PC-9 (cell line): ENCODE results near the gene NAPSA. TPM values are rescaled to one million over a fixed set of nuclear protein-coding genes. Genes with fewer than 3 reads are reported as not detected.

ENCODE experiments used
- BruUV-seq: library from RNA; stranded (reverse); fragments of 400-500 nt; replicated peaks from 2 replicates; lab custom pipeline; 2021; lab: Mats Ljungman, UMichigan
- CTCF ChIA-PET: fragments of 300-600 bp; sonication (Branson Sonifier 250); formaldehyde crosslinking; loops from one replicate; lab custom pipeline; 2022; ENCODE audit warnings: antibody characterized with exemption; lab: Charles Lee
- POLR2A ChIA-PET: fragments of 300-600 bp; sonication (Branson Sonifier 250); formaldehyde crosslinking; loops from one replicate; lab custom pipeline; 2022; ENCODE audit warnings: antibody characterized with exemption; ENCODE audit not compliant: unreplicated experiment; lab: Charles Lee
- DNase-seq, 2 experiments: peaks; one replicate each; pipeline versions ENCODE4 v3.0.0 to v3.0.0-alpha.2; 2015 to 2022; ENCODE audit warnings: mixed read lengths in 1 of 2
- H2AFZ ChIP-seq: fragments of 200-600 bp; sonication (generic); 2 replicates; pipeline ENCODE4 v1.8.1; 2017; ENCODE audit warnings: antibody characterized with exemption
- H3F3A ChIP-seq: fragments of 200-600 bp; sonication (generic); 2 replicates; pipeline ENCODE4 v1.8.1; 2017; ENCODE audit warnings: antibody characterized with exemption, mild to moderate bottlenecking, low read depth; ENCODE audit not compliant: insufficient read depth
- H3K27ac ChIP-seq: fragments of 200-600 bp; sonication (generic); 2 replicates; pipeline ENCODE4 v1.6.1; 2016; ENCODE audit warnings: mixed run types
- H3K27me3 ChIP-seq: fragments of 200-600 bp; sonication (generic); 2 replicates; pipeline ENCODE4 v1.6.1; 2016; ENCODE audit warnings: low read depth, mixed run types; ENCODE audit not compliant: insufficient read depth
- H3K36me3 ChIP-seq: fragments of 200-600 bp; sonication (generic); 2 replicates; pipeline ENCODE4 v1.6.1; 2016; ENCODE audit warnings: low read depth, mixed run types
- H3K4me1 ChIP-seq: fragments of 200-600 bp; sonication (generic); replicated peaks from 2 replicates; pipeline ENCODE4 v1.6.1; 2016; ENCODE audit warnings: mixed run types; ENCODE audit not compliant: insufficient read depth
- H3K4me2 ChIP-seq: fragments of 200-600 bp; sonication (generic); 2 replicates; pipeline ENCODE4 v1.6.1; 2017; ENCODE audit warnings: mixed run types
- H3K4me3 ChIP-seq: fragments of 200-600 bp; sonication (generic); 2 replicates; pipeline ENCODE4 v1.6.1; 2016; ENCODE audit warnings: mixed run types
- H3K79me2 ChIP-seq: fragments of 200-600 bp; sonication (generic); 2 replicates; pipeline ENCODE4 v1.6.1; 2017; ENCODE audit warnings: low read depth, mixed run types
- H3K9me2 ChIP-seq: fragments of 200-600 bp; sonication (generic); 2 replicates; pipeline ENCODE4 v1.8.1; 2017; ENCODE audit warnings: mild to moderate bottlenecking; ENCODE audit not compliant: insufficient read depth
- H3K9me3 ChIP-seq: fragments of 200-600 bp; sonication (generic); 2 replicates; pipeline ENCODE4 v1.8.1; 2016; ENCODE audit warnings: low read depth; ENCODE audit not compliant: insufficient read depth
- H4K20me1 ChIP-seq: fragments of 200-600 bp; sonication (generic); 2 replicates; pipeline ENCODE4 v1.8.1; 2017; ENCODE audit not compliant: insufficient read depth
- EZH2 ChIP-seq: fragments of 200-600 bp; sonication (generic); IDR thresholded peaks from 2 replicates; pipeline ENCODE4 v1.8.0; 2017; ENCODE audit warnings: antibody characterized with exemption, low read depth
- intact Hi-C: fragments of 100-400 bp; cut with micrococcal nuclease; formaldehyde crosslinking; loops from one replicate; pipeline ENCODE4 v1.10.0; 2022; ENCODE audit not compliant: unreplicated experiment
- total RNA-seq: library from RNA; stranded (reverse); gene quantifications from 2 replicates; pipeline ENCODE4 v1.2.3, GENCODE V29; 2021
- TF ChIP-seq, protein P1 (sequence below): fragments of 200-600 bp; sonication (generic); conservative IDR thresholded peaks from 2 replicates; pipeline ENCODE4 v1.6.1; 2017; ENCODE audit warnings: mixed run types, antibody characterized with exemption, mild to moderate bottlenecking, moderate library complexity

The NAPSA gene
- total RNA-seq, 1 experiment from 2014 or later, result 1.7 TPM

DNA sequence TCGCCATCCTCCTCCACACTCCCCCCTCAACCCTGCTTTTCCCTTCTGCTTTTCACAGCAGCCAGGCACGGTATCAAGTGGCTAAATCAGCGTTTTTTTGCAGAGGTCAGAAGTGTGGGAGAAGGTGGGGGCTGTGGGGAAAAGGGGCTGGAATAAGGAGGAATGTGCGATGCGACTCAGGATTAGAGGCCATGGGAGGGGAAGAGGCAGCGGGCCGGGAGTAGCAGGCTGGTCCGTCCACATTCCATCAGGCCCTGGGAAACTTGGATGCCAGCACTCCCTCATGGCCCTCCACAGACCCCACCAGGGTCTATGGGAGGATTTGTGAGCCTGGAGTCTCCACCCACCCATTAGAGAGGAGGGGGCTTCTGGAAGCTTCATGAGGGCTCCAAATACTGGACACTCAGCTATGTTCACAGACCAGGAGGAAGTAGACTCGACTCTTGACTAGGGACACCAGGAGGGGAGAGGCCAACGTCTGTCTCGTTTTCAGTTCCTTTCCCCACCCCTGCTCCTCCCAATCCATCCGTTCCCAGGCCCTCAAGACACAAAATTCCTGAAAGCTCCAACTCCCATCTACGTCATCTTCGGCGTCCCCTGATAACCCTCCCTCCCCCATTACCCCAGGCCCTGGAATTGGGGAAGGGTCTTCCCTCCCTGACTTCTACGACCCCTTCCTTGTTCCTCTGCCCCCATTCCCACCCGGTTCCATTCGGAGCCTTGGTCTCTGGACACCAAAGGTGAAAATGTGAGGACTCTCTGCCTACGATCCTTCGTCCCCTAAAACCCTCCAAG, 33.0 kb downstream of the NAPSA start:
- H3K27ac ChIP-seq, result peak overlapping the region; percentile 85
- no peak overlapping the region for H2AFZ ChIP-seq
- peak overlapping the region; percentile 55 for H3K4me3 ChIP-seq
- 0 out of 2 replicates have a peak, but pooled peaks cover 6% of the 10 kb centered on the region for H3K27me3 ChIP-seq
- H3K9me2 ChIP-seq, result no peaks in the 10 kb centered on the region
- peaks cover 22% of the 10 kb centered on the region; the same call in 1 of the 2 replicates for H3K4me1 ChIP-seq
- peaks cover 16% of the 10 kb centered on the region for H3F3A ChIP-seq
- TSS peak; percentile 78 for BruUV-seq
- ChIA-PET POLR2A (interaction anchor here (0.5 to 0.8 kb wide), 4 partner anchors 10 to 1857 kb away, joined by 3 to 7 read pairs (median 5); partner anchors contain the start of gene PPP2R1A), CTCF (no interaction called here)
- H3K36me3 ChIP-seq, result no peaks in the 10 kb centered on the region
- TF ChIP-seq, protein P1, sequence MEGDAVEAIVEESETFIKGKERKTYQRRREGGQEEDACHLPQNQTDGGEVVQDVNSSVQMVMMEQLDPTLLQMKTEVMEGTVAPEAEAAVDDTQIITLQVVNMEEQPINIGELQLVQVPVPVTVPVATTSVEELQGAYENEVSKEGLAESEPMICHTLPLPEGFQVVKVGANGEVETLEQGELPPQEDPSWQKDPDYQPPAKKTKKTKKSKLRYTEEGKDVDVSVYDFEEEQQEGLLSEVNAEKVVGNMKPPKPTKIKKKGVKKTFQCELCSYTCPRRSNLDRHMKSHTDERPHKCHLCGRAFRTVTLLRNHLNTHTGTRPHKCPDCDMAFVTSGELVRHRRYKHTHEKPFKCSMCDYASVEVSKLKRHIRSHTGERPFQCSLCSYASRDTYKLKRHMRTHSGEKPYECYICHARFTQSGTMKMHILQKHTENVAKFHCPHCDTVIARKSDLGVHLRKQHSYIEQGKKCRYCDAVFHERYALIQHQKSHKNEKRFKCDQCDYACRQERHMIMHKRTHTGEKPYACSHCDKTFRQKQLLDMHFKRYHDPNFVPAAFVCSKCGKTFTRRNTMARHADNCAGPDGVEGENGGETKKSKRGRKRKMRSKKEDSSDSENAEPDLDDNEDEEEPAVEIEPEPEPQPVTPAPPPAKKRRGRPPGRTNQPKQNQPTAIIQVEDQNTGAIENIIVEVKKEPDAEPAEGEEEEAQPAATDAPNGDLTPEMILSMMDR, result no peak
- no peak for TF ChIP-seq EZH2
- intact Hi-C loops, result loop anchor here (2.0 kb wide), 1 partner anchor 166 kb away; no protein-coding TSS in a partner anchor
- DNase-seq, result peak; percentile 69 to 74
- peak overlapping the region; percentile 78 for H3K4me2 ChIP-seq
- H3K79me2 ChIP-seq, result peaks cover 4% of the 10 kb centered on the region; the same call in 1 of the 2 replicates
- H3K9me3 ChIP-seq, result no peaks in the 10 kb centered on the region
- no peaks in the 10 kb centered on the region for H4K20me1 ChIP-seq

DNA sequence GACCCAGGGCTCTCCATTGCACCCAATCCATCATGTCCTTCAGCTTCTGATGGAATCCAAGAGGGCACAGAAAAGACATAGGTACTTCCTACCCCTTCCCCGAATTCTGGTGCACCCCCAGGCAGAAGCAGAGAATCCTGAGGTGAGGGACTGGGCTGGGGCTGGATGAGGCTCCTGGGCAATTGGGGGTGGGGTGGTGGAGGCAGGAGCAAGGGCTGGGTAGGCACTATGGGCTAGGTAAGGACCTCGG, 33.5 kb downstream of the NAPSA start:
- H3K27me3 ChIP-seq, result 0 out of 2 replicates have a peak, but pooled peaks cover 6% of the 10 kb centered on the region
- peak overlapping the region; percentile 55 for H3K4me3 ChIP-seq
- no TSS peak for BruUV-seq
- DNase-seq, result no peak
- H3K36me3 ChIP-seq, result no peaks in the 10 kb centered on the region
- H3K4me2 ChIP-seq, result peak overlapping the region; percentile 78
- no peak for TF ChIP-seq EZH2
- TF ChIP-seq, protein P1, result no peak
- no peaks in the 10 kb centered on the region for H3K9me3 ChIP-seq
- no peaks in the 10 kb centered on the region for H3K9me2 ChIP-seq
- H3K4me1 ChIP-seq, result peaks cover 22% of the 10 kb centered on the region; the same call in 1 of the 2 replicates
- ChIA-PET CTCF (no interaction called here), POLR2A (interaction anchor here (0.7 kb wide), 1 partner anchor 446 kb away, joined by 3 read pairs; no protein-coding TSS in a partner anchor)
- 0 out of 2 replicates have a peak, but pooled peaks cover under 1% of the 10 kb centered on the region for H4K20me1 ChIP-seq
- no peak overlapping the region for H2AFZ ChIP-seq
- intact Hi-C loops, result loop anchor here (2.0 kb wide), 1 partner anchor 165 kb away; no protein-coding TSS in a partner anchor
- H3K79me2 ChIP-seq, result peaks cover 4% of the 10 kb centered on the region; the same call in 1 of the 2 replicates
- peak overlapping the region; percentile 85 for H3K27ac ChIP-seq
- H3F3A ChIP-seq, result peaks cover 16% of the 10 kb centered on the region

DNA sequence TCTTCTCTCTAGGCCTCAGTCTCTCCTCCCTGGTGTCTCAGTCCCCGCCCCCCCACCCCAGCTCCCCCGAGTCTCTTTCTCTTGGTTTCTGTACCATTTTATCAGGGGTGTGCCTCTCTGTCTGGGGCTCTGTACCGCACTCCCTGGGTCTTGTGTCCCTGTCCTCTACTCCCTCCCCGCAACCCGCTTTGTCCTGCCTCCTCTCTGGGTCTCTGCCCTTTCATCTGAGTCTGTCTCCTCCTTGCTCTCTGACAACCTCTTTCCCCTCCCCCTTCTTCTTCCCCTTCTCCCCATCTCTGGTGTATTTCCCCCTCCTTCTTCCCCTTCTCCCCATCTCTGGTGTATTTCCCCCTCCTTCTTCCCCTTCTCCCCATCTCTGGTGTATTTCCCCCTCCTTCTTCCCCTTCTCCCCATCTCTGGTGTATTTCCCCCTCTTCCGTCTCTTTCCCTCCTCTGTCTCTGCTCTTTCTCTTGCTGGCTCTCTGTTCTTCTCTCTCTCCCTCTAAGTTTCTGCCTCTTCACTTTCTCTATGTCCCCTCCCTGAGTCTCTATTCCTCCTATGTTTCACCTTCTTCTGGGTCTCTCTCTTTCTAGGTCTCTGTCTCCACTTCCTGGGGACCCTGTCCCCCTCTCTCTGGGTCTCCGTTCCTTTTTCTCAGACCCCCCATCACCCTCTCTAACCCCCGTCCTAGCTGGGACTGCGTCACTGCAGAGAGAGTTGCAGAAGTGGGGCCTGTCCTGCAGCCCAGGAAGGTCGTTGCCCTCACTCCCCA, 34.0 kb downstream of the NAPSA start:
- BruUV-seq, result no TSS peak
- peak overlapping the region; percentile 55 for H3K4me3 ChIP-seq
- H3F3A ChIP-seq, result peaks cover 19% of the 10 kb centered on the region
- peaks cover 4% of the 10 kb centered on the region; the same call in 1 of the 2 replicates for H3K79me2 ChIP-seq
- POLR2A ChIA-PET, result no interaction called here
- H3K27ac ChIP-seq, result peak overlapping the region; percentile 85
- intact Hi-C loops, result no loop called here
- no peak for TF ChIP-seq EZH2
- TF ChIP-seq, protein P1, result no peak
- no peaks in the 10 kb centered on the region for H3K9me3 ChIP-seq
- CTCF ChIA-PET, result no interaction called here
- no peaks in the 10 kb centered on the region for H3K36me3 ChIP-seq
- H4K20me1 ChIP-seq, result peaks cover 6% of the 10 kb centered on the region; the same call in 1 of the 2 replicates
- H3K4me1 ChIP-seq, result peaks cover 22% of the 10 kb centered on the region; the same call in 1 of the 2 replicates
- peak overlapping the region; percentile 78 for H3K4me2 ChIP-seq
- no peaks in the 10 kb centered on the region for H3K9me2 ChIP-seq
- no peak for DNase-seq
- H3K27me3 ChIP-seq, result 0 out of 2 replicates have a peak, but pooled peaks cover 2% of the 10 kb centered on the region
- no peak overlapping the region for H2AFZ ChIP-seq
